Dermis microvascular lymphatic vessel endothelial cell (primary cell): Measurements from ENCODE around the gene ARID4B. TPM values are rescaled to one million over a fixed set of nuclear protein-coding genes. Genes with fewer than 3 reads are reported as not detected.
A peak's percentile ranks its signal among the peaks of the same experiment; 100 is the strongest.
"Not testable (repeated sequence)": the region's sequence is repeated elsewhere in the genome, so short reads cannot be mapped to it uniquely, and the experiment has no call there.

Experiments used
- DNase-seq, 2 donors: peaks; one replicate each; pipeline versions ENCODE4 v3.0.0 to v3.0.0-alpha.2; 2010; ENCODE audit warnings: low read depth in 2 of 2
- total RNA-seq: library from RNA; depleted of rRNA; stranded (reverse); fragments of >200 nt; gene quantifications from 2 replicates; pipeline ENCODE4 v1.2.1, GENCODE V29; 2014

ARID4B gene
- total RNA-seq: 29.8 and 44.1 TPM in 2 replicates

DNA sequence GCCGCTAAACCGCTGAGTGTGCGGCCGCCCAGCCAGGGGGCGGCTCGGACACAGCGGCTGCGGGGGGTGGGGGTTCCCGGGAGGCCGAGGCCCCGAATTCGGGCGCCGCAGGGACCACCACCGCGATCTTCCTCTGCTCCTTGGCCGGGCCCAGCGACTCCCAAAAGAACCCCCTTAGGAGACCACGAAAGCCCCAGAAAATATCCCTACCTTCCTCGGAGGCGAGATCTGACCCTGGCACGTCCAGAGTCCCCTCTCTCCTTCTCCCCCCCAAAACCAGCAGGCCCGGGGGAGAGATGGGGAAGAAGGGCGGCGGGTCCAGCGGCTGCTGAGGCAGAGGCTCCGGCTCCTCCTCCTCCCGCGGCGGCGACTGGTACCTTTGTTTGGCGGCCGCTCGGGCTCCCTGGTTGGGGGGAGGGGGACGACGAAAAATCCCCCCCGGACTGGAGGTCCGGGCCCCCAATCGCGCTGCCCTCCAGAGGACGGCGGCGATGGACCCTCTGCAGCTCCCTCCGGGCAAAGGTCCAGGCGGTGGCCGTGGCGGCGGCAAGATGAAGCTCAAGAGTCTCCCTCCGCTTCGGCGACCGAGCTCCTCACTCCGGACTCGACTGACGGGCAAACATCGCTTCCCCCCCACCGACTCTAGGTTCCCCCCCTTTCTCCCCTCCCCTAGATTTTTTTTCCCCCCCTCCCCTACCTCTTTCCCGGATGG, at the start of gene ARID4B:
Gene ARID4B (minus strand): TSS at position 621 of the 712 bp plus-strand sequence. CDS start 1,260 bp downstream, outside the sequence.
- DNase-seq: no peak

- no peak for DNase-seq
These were observed 48.1 kb upstream of the ARID4B start for GRCh38 chr1:235375919-235376605.

DNA sequence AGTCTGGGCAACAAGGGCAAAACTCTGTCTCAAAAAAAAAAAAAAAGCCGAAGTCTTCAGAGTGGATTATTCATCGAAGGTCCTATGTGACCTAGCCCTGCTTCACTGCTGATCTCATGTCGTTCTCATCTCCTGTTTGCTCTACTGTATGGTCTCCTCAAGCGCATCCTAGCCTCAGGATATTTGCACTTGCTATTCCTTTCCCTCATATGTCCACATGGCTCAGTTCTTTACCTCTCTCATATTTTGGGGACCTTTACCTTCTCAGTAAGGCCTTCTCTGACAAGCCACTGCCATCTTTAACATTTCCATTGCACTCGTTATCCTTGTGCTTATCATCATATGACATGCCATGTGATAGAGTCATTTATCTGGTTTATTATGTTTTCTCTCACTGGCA, 41.8 kb upstream of the ARID4B start:
- no peak for DNase-seq

- DNase-seq: no peak
These were observed 40.4 kb upstream of the ARID4B start for GRCh38 chr1:235368428-235368827.

- DNase-seq: peak; percentile 93 to 97
These were observed 39.3 kb upstream of the ARID4B start, which contains the start of gene TBCE for GRCh38 chr1:235367000-235367908. TSS of gene TBCE (plus strand) at chr1:235367427. CDS start at chr1:235380050, 12,623 bp downstream.

- no peak for DNase-seq
These were observed 38.3 kb upstream of the ARID4B start for GRCh38 chr1:235366286-235366685.

DNA sequence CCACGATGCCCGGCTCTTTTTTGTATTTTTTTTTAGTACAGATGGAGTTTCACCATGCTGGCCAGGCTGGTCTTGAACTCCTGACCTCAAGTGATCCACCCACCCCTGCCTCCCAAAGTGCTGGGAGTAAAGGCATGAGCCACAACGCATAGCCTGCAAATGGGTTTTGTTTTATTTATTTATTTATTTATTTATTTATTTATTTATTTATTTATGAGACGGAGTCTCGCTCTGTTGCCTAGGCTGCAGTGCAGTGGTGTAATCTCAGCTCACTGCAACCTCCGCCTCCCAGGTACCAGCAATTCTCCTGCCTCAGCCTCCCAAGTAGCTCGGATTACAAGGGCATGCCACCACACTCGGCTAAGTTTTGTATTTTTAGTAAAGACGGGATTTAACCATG, 36.2 kb upstream of the ARID4B start:
- DNase-seq: not testable (repeated sequence)

DNA sequence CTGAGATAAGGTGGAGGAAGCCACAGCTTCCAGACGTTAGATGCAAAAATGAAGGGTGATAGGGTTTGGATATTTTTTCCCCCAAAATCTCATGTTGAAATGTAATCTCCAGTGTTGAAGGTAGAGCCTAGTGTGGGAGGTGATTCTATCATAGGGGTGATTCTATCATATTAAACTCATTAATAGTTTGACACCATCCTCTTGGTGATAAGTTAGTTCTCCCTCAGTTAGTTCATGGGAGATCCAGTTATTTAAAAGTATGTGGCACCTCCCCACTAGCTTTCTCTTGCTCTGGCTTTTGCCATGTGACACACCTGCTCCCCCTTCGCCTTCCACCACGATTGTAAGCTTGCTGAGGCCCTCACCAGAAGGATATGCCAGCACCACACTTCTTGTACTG, 30.9 kb upstream of the ARID4B start:
- no peak for DNase-seq

DNA sequence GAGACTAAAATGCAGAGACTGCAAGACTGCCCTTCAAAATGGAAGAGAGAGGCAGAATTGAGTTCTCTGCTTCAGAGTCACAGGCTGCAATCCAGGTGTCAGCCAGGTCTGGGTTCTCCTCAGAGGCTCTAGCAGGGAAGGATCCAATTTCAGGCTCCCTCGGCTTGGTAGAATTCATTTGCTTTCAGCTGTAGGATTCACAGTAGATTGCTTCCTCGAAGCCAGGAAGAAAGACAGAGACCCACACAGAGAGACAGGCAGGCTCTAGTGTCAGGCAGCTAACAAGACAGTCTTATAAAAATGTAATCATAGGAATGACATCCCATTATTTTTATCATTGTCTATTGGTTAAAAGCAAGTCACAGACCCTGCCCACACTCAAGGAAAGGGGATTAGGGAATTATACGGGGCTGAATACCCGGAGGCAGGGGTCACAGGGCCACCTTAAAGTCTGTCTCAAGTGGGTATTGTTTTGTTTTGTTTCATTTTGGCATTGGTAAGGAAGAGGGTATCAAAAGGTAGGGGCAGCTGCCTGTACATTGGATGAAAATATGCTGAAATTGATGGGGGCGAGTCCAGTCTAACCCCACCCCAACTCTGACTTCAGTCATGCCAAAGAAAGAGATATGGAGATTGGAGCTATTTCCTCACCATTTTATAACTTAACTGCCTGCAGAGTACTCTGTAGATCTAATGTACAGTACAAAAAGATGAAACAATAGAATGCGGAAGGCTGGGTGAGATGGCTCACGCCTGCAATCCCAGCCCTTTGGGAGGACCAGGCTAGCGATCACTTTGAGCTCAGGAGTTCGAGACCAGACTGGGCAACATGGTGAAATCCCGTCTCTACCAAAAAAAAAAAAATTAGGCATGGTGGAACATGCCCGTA, 29.8 kb upstream of the ARID4B start:
- no peak for DNase-seq

DNA sequence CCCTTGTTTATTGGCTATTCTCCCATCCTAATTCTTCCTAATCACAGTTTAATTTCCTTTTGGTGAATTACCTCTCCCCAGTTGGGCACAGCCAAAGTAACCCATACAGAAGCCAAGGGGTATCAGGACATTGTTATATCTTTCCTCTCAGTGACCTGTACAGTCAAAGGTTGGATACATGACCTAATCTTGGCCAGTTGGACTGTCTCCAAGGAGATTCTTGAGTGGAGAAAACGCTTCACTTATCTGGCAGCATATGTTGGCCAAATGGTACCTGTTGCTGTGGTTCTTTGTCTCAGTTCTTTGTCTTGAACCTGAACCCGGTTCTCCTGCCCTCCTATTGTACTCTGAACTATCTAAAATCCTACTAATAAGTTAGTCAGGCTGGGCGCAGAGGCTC, 23.9 kb upstream of the ARID4B start:
- no peak for DNase-seq

GRCh38 chr1:235351441-235351840, 23.5 kb upstream of the ARID4B start:
- DNase-seq: no peak

- DNase-seq: no peak
These were observed 15.7 kb upstream of the ARID4B start for GRCh38 chr1:235343726-235344125.

GRCh38 chr1:235342471-235342870, 14.5 kb upstream of the ARID4B start:
- no peak for DNase-seq

GRCh38 chr1:235342039-235342438, 14.1 kb upstream of the ARID4B start:
- DNase-seq: no peak

DNA sequence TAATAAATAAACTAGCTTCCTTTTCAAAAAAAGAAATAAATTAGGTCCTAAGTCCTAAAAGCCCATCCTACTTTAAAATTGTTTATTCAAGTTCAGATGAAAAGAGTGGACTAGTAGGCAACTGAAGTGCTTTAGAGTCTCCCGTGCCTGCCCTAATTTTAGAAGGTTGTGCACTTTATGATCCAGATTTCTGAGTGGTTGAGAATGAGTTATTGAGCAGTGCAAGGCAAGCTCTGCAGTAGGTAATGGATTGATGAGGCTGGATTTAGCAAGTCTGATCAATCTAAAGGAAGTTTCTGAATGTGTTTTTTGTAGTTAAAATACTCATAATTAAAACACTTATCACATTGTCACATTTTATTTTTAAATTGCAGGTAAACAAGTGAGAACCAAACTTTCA, 13.4 kb upstream of the ARID4B start:
- no peak for DNase-seq

DNA sequence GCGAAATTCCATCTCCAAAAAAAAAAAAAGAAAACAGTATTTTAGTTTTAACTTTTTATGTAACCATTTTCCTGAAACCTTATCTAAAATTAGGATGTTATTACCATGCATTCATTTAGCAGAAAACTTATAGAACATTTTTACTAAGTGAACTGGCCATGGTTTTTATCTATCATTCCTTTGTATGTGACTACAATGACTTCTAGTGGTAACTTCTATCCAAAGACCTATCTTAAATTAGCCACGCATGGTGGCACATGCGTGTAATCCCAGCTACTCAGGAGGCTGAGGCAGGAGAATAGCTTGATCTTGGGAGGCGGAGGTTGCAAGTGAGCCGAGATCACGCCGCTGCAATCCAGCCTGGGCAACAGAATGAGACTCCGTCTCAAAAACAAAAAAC, 11.8 kb upstream of the ARID4B start:
- DNase-seq: no peak

GRCh38 chr1:235336903-235337302, 8.9 kb upstream of the ARID4B start:
- DNase-seq: peak in 1 of 2 donors; percentile 21

GRCh38 chr1:235331401-235331800, 3.4 kb upstream of the ARID4B start:
- DNase-seq: no peak

DNA sequence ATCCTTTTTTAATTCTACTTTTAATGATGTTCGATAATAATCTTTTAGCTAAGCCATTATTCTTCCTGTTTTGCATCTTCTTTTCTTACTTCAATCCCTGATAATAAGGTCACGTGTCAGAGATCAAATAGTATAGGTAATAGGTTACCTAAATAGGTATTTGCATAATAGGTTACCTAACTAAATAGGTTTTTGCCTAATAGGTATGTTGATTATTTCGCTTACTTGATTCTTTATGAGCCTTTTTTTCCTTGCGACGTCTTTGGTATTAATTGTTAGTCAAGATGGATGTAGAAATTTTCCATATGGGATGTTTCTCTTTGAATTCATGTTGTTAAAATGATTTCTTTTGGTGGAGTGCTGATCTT, 2.9 kb upstream of the ARID4B start:
- no peak for DNase-seq

GRCh38 chr1:235329139-235329902, 1.3 kb upstream of the ARID4B start:
- peak in 1 of 2 donors; percentile 63 for DNase-seq
